ENCODE results near the gene LUC7L. TPM values are rescaled to one million over a fixed set of nuclear protein-coding genes. Genes with fewer than 3 reads are reported as not detected.

The LUC7L gene
- total RNA-seq, 1 donor from 2014 or later = 79.3 TPM

DNA sequence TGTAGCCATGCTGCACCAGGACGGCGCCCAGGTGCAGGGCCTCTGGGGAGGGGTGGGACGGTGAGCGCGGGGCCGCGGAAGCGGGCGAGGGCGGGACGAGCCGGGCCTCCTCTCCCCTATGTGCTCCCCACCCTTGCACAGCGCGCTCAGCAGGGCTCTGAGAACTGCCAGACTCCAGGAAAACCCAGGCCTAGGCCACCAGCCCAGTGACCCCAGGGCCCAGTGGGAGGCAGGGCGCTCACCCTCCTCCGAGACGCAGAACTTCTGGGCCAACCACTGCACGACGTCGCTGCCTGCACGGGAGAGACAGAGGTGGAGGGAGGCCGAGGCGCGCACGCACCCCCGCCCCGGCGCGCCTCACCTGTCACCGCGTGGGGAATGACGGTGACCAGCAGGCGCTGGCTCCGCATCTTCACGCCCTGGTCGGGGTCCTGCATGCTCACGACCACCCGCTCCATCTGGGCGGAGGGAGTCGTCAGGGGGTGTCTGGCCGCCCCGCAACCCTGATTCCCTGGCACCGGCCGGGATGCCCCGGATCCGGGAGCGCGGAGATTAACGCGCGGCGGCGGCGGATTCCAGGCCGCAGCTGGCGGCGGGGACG is 45.9 kb upstream of the LUC7L start:
- Histone ChIP-seq H3K27ac (no peak overlapping the region), H3K27me3 (no peaks in the 10 kb centered on the region), H3K9me3 (no peaks in the 10 kb centered on the region), H3K4me3 (peak overlapping the region; percentile 47 to 67), H3K4me1 (peaks cover 21% of the 10 kb centered on the region), H3K36me3 (no peaks in the 10 kb centered on the region)
- intact Hi-C loops (cut with DNase I) = no loop called here
- TF ChIP-seq POLR2AphosphoS5 (IDR thresholded peaks at IDR 0.05; ENCODE audit: insufficient read depth in 1 of 2, low read depth in 1 of 2) (no peak), POLR2A (IDR thresholded peaks at IDR 0.05) (no peak)
- TF ChIP-seq, protein P1, sequence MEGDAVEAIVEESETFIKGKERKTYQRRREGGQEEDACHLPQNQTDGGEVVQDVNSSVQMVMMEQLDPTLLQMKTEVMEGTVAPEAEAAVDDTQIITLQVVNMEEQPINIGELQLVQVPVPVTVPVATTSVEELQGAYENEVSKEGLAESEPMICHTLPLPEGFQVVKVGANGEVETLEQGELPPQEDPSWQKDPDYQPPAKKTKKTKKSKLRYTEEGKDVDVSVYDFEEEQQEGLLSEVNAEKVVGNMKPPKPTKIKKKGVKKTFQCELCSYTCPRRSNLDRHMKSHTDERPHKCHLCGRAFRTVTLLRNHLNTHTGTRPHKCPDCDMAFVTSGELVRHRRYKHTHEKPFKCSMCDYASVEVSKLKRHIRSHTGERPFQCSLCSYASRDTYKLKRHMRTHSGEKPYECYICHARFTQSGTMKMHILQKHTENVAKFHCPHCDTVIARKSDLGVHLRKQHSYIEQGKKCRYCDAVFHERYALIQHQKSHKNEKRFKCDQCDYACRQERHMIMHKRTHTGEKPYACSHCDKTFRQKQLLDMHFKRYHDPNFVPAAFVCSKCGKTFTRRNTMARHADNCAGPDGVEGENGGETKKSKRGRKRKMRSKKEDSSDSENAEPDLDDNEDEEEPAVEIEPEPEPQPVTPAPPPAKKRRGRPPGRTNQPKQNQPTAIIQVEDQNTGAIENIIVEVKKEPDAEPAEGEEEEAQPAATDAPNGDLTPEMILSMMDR (IDR thresholded peaks at IDR 0.05) = no peak
- DNase-seq (ENCODE audit: extremely low spot score in 2 of 2) = no peak

- TF ChIP-seq POLR2A (IDR thresholded peaks at IDR 0.05) = no peak
- TF ChIP-seq POLR2AphosphoS5 (IDR thresholded peaks at IDR 0.05; ENCODE audit: insufficient read depth in 1 of 2, low read depth in 1 of 2) = no peak
- H3K27ac ChIP-seq = no peak overlapping the region
- no peaks in the 10 kb centered on the region for H3K27me3 ChIP-seq
- no peaks in the 10 kb centered on the region for H3K9me3 ChIP-seq
- no peak for DNase-seq (ENCODE audit: extremely low spot score in 2 of 2)
- intact Hi-C loops (cut with DNase I) = no loop called here
- no peak overlapping the region for H3K4me3 ChIP-seq
- no peaks in the 10 kb centered on the region for H3K36me3 ChIP-seq
- peaks cover 15% of the 10 kb centered on the region for H3K4me1 ChIP-seq
Observed at GRCh38 chr16:273547-274421, 44.5 kb upstream of the LUC7L start.

DNA sequence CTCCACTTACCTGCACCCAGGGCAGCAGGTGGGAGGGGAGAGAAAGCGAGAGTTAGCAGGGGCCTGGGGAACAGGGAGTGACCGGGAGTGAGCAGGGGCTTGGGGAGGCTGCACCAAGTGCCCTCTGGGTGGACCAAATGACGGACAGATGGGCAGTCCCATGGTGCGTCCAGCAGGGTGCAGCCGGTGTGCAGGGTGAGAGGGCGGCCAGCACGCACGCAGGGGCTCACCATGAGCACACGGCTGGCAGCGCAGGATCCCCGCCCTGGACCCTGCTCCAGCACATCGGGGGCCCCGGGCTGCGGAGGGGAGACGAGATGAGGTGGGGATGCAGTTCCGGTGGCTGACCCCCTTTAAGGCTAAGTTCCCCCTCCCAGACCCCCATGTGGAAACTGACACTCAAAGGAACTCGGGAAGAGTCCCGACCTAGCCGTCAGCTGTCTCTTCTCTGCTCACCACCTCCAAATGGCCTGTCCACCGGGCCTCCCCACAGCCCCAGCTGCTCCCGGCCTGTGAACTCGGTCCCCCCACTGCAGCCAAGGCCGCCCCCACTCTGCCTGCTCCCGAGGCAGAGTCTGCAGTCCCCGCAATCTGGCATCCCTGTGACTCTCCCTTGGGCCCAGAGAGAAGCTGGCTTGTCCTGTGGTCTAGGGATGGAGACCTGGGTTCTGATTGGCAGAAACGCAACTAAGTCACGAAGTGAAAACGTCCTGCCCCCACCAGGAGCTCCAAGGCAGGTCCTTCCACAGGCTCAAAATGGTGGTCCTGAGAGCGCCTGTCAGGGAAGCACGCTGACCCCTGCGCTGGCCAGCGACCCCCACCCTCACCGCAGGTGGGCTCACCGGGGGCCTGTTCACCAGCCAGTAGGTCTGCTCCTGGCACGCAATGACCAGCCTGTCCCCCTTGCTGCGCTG is 43.6 kb upstream of the LUC7L start:
- no peaks in the 10 kb centered on the region for H3K9me3 ChIP-seq
- no peaks in the 10 kb centered on the region for H3K27me3 ChIP-seq
- H3K36me3 ChIP-seq = no peaks in the 10 kb centered on the region
- TF ChIP-seq POLR2A (IDR thresholded peaks at IDR 0.05) = no peak
- TF ChIP-seq, protein P1 (IDR thresholded peaks at IDR 0.05) = no peak
- no peak for TF ChIP-seq POLR2AphosphoS5 (IDR thresholded peaks at IDR 0.05; ENCODE audit: insufficient read depth in 1 of 2, low read depth in 1 of 2)
- intact Hi-C loops (cut with DNase I) = no loop called here
- H3K4me3 ChIP-seq = no peak overlapping the region
- no peak overlapping the region for H3K27ac ChIP-seq
- H3K4me1 ChIP-seq = peaks cover 15% of the 10 kb centered on the region
- no peak for DNase-seq (ENCODE audit: extremely low spot score in 2 of 2)

- no peak overlapping the region for H3K4me3 ChIP-seq
- DNase-seq (ENCODE audit: extremely low spot score in 2 of 2) = no peak
- no peaks in the 10 kb centered on the region for H3K9me3 ChIP-seq
- H3K27ac ChIP-seq = no peak overlapping the region
- no peaks in the 10 kb centered on the region for H3K27me3 ChIP-seq
- no peak for TF ChIP-seq POLR2AphosphoS5 (IDR thresholded peaks at IDR 0.05; ENCODE audit: insufficient read depth in 1 of 2, low read depth in 1 of 2)
- peaks cover 10% of the 10 kb centered on the region for H3K4me1 ChIP-seq
- H3K36me3 ChIP-seq = no peaks in the 10 kb centered on the region
- intact Hi-C loops (cut with DNase I) = no loop called here
Observed at GRCh38 chr16:270381-271255, 41.4 kb upstream of the LUC7L start.

- intact Hi-C loops (cut with DNase I) = no loop called here
- H3K27ac ChIP-seq = no peak overlapping the region
- no peaks in the 10 kb centered on the region for H3K27me3 ChIP-seq
- no peak overlapping the region for H3K4me3 ChIP-seq
- peaks cover 0 to 7% of the 10 kb centered on the region in 2 donors for H3K36me3 ChIP-seq
- H3K9me3 ChIP-seq = no peaks in the 10 kb centered on the region
- H3K4me1 ChIP-seq = no peaks in the 10 kb centered on the region
- DNase-seq (ENCODE audit: extremely low spot score in 2 of 2) = no peak
- TF ChIP-seq, protein P1 (IDR thresholded peaks at IDR 0.05) = no peak
- TF ChIP-seq POLR2AphosphoS5 (IDR thresholded peaks at IDR 0.05; ENCODE audit: insufficient read depth in 1 of 2, low read depth in 1 of 2) = no peak
Observed at GRCh38 chr16:269061-269796, 40.0 kb upstream of the LUC7L start.
